WTC11 (cell line): ENCODE data around the gene GABPB2. TPM values are rescaled to one million over a fixed set of nuclear protein-coding genes. Genes with fewer than 3 reads are reported as not detected.
A peak's percentile ranks its signal among the peaks of the same experiment; 100 is the strongest.

ENCODE experiments used
- ATAC-seq: fragments of 200-7000 bp; cut with Tn5 transposase; 2 replicates; pipeline ENCODE4 v1.10.0; 2021; ENCODE audit warnings: mild to moderate bottlenecking, moderate library complexity
- CTCF ChIA-PET: fragments of 300-600 bp; sonication (Branson Sonifier 250); formaldehyde crosslinking; loops from one replicate; lab custom pipeline; 2021; ENCODE audit warnings: antibody characterized with exemption; lab: Charles Lee
- POLR2A ChIA-PET: fragments of 350-600 bp; sonication (Branson Sonifier 250); formaldehyde crosslinking; loops from one replicate; lab custom pipeline; 2021; ENCODE audit warnings: antibody characterized with exemption; lab: Charles Lee
- DNase-seq: peaks from one replicate; pipeline ENCODE4 v3.0.0; 2021; ENCODE audit warnings: low spot score
- H3K27ac Mint-ChIP-seq: 2 replicates; pipeline ENCODE4 v1.8.0; 2021; ENCODE audit warnings: mixed read lengths
- H3K27me3 Mint-ChIP-seq: 2 replicates; pipeline ENCODE4 v1.8.0; 2021; ENCODE audit warnings: low read depth, mild to moderate bottlenecking, moderate library complexity, mixed read lengths
- H3K36me3 Mint-ChIP-seq: 2 replicates; pipeline ENCODE4 v1.8.0; 2021; ENCODE audit warnings: mixed read lengths
- H3K4me1 Mint-ChIP-seq: 2 replicates; pipeline ENCODE4 v1.8.0; 2022; ENCODE audit warnings: mixed read lengths
- H3K4me3 Mint-ChIP-seq: 2 replicates; pipeline ENCODE4 v1.8.0; 2021; ENCODE audit warnings: mild to moderate bottlenecking, moderate library complexity, mixed read lengths
- H3K9me3 Mint-ChIP-seq: 2 replicates; pipeline ENCODE4 v1.8.0; 2021; ENCODE audit warnings: mixed read lengths
- GRHL2 ChIP-seq: fragments of 250-450 bp; sonication (Bioruptor Pico); IDR thresholded peaks from 2 replicates; pipeline ENCODE4 v1.8.0; 2022; ENCODE audit warnings: mild to moderate bottlenecking, moderate library complexity; ENCODE audit not compliant: insufficient replicate concordance, severe bottlenecking
- JAZF1 ChIP-seq: fragments of 250-450 bp; sonication (Bioruptor Pico); IDR thresholded peaks from 2 replicates; pipeline ENCODE4 v1.9.0; 2021; ENCODE audit warnings: moderate library complexity, mild to moderate bottlenecking, inconsistent platforms
- NR2C2 ChIP-seq: sonication (generic); formaldehyde crosslinking; IDR thresholded peaks from 2 replicates; pipeline ENCODE4 v1.8.0; 2022; ENCODE audit warnings: mild to moderate bottlenecking, missing genetic modification reagents
- OVOL2 ChIP-seq: fragments of 250-450 bp; sonication (Bioruptor Pico); IDR thresholded peaks from 2 replicates; pipeline ENCODE4 v1.9.0; 2021; ENCODE audit warnings: mild to moderate bottlenecking, borderline replicate concordance
- SMAD3 ChIP-seq: sonication (generic); formaldehyde crosslinking; IDR thresholded peaks from 2 replicates; pipeline ENCODE4 v1.8.0; 2022; ENCODE audit warnings: missing genetic modification reagents, mild to moderate bottlenecking, borderline replicate concordance
- ZNF121 ChIP-seq: sonication (generic); formaldehyde crosslinking; IDR thresholded peaks from 2 replicates; pipeline ENCODE4 v1.8.0; 2023; ENCODE audit warnings: missing genetic modification reagents
- ZNF219 ChIP-seq: sonication (generic); formaldehyde crosslinking; IDR thresholded peaks from 2 replicates; pipeline ENCODE4 v1.8.0; 2023; ENCODE audit warnings: missing genetic modification reagents, mild to moderate bottlenecking, borderline replicate concordance
- total RNA-seq: library from RNA; stranded (reverse); gene quantifications from 3 replicates; pipeline ENCODE4 v1.2.3, GENCODE V29; 2021
- TF ChIP-seq, protein P1 (sequence below): sonication (generic); formaldehyde crosslinking; IDR thresholded peaks from 2 replicates; pipeline ENCODE4 v1.8.0; 2022; ENCODE audit warnings: mild to moderate bottlenecking, missing genetic modification reagents
- TF ChIP-seq, protein P2 (sequence below): fragments of 250-450 bp; sonication (Bioruptor Pico); IDR thresholded peaks from 2 replicates; pipeline ENCODE4 v1.9.0; 2021; ENCODE audit warnings: mild to moderate bottlenecking, borderline replicate concordance
- TF ChIP-seq, protein P3 (sequence below): sonication (generic); formaldehyde crosslinking; IDR thresholded peaks from 2 replicates; pipeline ENCODE4 v1.8.0; 2023; ENCODE audit warnings: mild to moderate bottlenecking, missing genetic modification reagents
- TF ChIP-seq, protein P4 (sequence below): sonication (generic); formaldehyde crosslinking; IDR thresholded peaks from 2 replicates; pipeline ENCODE4 v1.8.1; 2023; ENCODE audit warnings: mild to moderate bottlenecking, moderate library complexity, missing genetic modification reagents

Gene GABPB2
- total RNA-seq, 1 experiment from 2014 or later, result 1.7 TPM

DNA sequence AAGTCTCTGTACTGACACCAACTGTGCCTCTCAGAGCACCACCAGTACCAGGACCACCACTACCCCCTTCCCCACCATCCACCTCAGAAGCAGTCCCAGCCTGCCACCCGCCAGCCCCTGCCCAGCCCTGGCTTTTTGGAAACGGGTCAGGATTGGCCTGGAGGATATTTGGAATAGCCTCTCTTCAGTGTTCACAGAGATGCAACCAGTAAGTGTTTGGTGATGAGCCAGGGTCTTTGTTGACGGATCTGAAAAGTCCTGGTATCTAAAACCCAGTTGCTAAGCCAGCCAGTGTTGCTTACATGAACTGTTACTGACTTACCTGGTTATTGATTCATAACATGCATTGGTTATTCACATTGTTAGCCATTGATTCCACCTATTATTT is 21.9 kb upstream of the GABPB2 start:
- peaks cover 19% of the 10 kb centered on the region for H3K36me3 Mint-ChIP-seq
- peak overlapping the region; percentile 96 for H3K4me3 Mint-ChIP-seq
- no peaks in the 10 kb centered on the region for H3K9me3 Mint-ChIP-seq
- H3K27ac Mint-ChIP-seq, result no peak overlapping the region
- no peaks in the 10 kb centered on the region for H3K27me3 Mint-ChIP-seq
- ATAC-seq (peak; percentile 91), DNase-seq (no peak)
- H3K4me1 Mint-ChIP-seq, result peaks cover 17% of the 10 kb centered on the region
- ChIA-PET POLR2A (interaction anchor here (0.8 to 1.6 kb wide), 6 partner anchors 12 to 141 kb away, joined by 3 to 6 read pairs (median 4); partner anchors contain the start of genes BNIPL, MLLT11 and VPS72), CTCF (interaction anchor here (0.6 to 3.7 kb wide), 24 partner anchors 10 to 419 kb away, joined by 3 to 43 read pairs (median 5); partner anchors contain the start of genes BNIPL, CDC42SE1, ENSA and GABPB2)
- no peak for TF ChIP-seq NR2C2 (CRISPR knock-in tag)
- TF ChIP-seq, protein P1, sequence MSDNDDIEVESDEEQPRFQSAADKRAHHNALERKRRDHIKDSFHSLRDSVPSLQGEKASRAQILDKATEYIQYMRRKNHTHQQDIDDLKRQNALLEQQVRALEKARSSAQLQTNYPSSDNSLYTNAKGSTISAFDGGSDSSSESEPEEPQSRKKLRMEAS (CRISPR knock-in tag), result 0 out of 2 replicates have a peak, but pooled peaks have one; percentile 8
- TF ChIP-seq, protein P2, sequence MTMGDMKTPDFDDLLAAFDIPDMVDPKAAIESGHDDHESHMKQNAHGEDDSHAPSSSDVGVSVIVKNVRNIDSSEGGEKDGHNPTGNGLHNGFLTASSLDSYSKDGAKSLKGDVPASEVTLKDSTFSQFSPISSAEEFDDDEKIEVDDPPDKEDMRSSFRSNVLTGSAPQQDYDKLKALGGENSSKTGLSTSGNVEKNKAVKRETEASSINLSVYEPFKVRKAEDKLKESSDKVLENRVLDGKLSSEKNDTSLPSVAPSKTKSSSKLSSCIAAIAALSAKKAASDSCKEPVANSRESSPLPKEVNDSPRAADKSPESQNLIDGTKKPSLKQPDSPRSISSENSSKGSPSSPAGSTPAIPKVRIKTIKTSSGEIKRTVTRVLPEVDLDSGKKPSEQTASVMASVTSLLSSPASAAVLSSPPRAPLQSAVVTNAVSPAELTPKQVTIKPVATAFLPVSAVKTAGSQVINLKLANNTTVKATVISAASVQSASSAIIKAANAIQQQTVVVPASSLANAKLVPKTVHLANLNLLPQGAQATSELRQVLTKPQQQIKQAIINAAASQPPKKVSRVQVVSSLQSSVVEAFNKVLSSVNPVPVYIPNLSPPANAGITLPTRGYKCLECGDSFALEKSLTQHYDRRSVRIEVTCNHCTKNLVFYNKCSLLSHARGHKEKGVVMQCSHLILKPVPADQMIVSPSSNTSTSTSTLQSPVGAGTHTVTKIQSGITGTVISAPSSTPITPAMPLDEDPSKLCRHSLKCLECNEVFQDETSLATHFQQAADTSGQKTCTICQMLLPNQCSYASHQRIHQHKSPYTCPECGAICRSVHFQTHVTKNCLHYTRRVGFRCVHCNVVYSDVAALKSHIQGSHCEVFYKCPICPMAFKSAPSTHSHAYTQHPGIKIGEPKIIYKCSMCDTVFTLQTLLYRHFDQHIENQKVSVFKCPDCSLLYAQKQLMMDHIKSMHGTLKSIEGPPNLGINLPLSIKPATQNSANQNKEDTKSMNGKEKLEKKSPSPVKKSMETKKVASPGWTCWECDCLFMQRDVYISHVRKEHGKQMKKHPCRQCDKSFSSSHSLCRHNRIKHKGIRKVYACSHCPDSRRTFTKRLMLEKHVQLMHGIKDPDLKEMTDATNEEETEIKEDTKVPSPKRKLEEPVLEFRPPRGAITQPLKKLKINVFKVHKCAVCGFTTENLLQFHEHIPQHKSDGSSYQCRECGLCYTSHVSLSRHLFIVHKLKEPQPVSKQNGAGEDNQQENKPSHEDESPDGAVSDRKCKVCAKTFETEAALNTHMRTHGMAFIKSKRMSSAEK, result no peak
- TF ChIP-seq JAZF1 (CRISPR knock-in tag), result no peak
- TF ChIP-seq, protein P3, sequence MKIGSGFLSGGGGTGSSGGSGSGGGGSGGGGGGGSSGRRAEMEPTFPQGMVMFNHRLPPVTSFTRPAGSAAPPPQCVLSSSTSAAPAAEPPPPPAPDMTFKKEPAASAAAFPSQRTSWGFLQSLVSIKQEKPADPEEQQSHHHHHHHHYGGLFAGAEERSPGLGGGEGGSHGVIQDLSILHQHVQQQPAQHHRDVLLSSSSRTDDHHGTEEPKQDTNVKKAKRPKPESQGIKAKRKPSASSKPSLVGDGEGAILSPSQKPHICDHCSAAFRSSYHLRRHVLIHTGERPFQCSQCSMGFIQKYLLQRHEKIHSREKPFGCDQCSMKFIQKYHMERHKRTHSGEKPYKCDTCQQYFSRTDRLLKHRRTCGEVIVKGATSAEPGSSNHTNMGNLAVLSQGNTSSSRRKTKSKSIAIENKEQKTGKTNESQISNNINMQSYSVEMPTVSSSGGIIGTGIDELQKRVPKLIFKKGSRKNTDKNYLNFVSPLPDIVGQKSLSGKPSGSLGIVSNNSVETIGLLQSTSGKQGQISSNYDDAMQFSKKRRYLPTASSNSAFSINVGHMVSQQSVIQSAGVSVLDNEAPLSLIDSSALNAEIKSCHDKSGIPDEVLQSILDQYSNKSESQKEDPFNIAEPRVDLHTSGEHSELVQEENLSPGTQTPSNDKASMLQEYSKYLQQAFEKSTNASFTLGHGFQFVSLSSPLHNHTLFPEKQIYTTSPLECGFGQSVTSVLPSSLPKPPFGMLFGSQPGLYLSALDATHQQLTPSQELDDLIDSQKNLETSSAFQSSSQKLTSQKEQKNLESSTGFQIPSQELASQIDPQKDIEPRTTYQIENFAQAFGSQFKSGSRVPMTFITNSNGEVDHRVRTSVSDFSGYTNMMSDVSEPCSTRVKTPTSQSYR (CRISPR knock-in tag), result no peak
- TF ChIP-seq, protein P4, sequence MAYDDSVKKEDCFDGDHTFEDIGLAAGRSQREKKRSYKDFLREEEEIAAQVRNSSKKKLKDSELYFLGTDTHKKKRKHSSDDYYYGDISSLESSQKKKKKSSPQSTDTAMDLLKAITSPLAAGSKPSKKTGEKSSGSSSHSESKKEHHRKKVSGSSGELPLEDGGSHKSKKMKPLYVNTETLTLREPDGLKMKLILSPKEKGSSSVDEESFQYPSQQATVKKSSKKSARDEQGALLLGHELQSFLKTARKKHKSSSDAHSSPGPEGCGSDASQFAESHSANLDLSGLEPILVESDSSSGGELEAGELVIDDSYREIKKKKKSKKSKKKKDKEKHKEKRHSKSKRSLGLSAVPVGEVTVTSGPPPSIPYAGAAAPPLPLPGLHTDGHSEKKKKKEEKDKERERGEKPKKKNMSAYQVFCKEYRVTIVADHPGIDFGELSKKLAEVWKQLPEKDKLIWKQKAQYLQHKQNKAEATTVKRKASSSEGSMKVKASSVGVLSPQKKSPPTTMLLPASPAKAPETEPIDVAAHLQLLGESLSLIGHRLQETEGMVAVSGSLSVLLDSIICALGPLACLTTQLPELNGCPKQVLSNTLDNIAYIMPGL (CRISPR knock-in tag), result 0 out of 2 replicates have a peak, but pooled peaks have one; percentile 6

DNA sequence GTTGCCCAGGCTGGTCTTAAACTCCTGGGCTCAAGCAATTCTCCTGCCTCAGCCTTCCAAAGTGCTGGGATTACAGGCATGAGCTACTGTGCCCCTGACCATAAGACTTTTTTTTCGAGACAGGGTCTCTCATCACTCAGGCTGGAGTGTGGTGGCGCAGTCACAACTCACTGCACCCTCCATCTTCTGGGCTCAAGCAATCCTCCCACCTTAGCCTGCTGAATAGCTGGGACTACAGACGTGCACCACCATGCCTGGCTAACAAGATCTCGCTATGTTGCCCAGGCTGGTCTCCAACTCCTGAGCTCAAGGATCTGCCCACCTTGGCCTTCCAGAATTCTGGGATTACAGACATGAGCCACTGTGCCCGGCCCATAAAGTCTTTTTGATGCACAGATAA is 21.1 kb upstream of the GABPB2 start:
- Mint-ChIP-seq H3K36me3 (peaks cover 28% of the 10 kb centered on the region), H3K4me1 (peaks cover 17% of the 10 kb centered on the region), H3K27ac (no peak overlapping the region), H3K9me3 (no peaks in the 10 kb centered on the region), H3K27me3 (no peaks in the 10 kb centered on the region), H3K4me3 (peak overlapping the region; percentile 96)
- POLR2A ChIA-PET, result interaction anchor here (0.7 to 1.5 kb wide), 2 partner anchors 58 to 82 kb away, joined by 3 read pairs; no protein-coding TSS in a partner anchor
- no peak for TF ChIP-seq OVOL2
- TF ChIP-seq ZNF219, result no peak
- TF ChIP-seq SMAD3, result no peak
- TF ChIP-seq ZNF121 (CRISPR knock-in tag), result peak; percentile 92
- no peak for TF ChIP-seq JAZF1 (CRISPR knock-in tag)
- TF ChIP-seq GRHL2 (CRISPR knock-in tag), result no peak
- TF ChIP-seq, protein P2, result no peak
- ATAC-seq, result no peak
- CTCF ChIA-PET, result interaction anchor here (0.6 to 3.7 kb wide), 5 partner anchors 11 to 252 kb away, joined by 3 to 43 read pairs (median 4); partner anchors contain the start of genes CDC42SE1, MINDY1 and MLLT11
- DNase-seq, result no peak
